ENCODE data around the gene BACH2. TPM values are rescaled to one million over a fixed set of nuclear protein-coding genes. Genes with fewer than 3 reads are reported as not detected.
"Not testable (repeated sequence)": the region's sequence is repeated elsewhere in the genome, so short reads cannot be mapped to it uniquely, and the experiment has no call there.

The BACH2 gene
- total RNA-seq, 2 experiments from 2014 or later: 30.3 to 31.1 TPM

- POLR2A ChIA-PET: interaction anchor here (0.9 to 1.5 kb wide), 3 partner anchors 11 to 237 kb away, joined by 3 to 4 read pairs (median 3); no protein-coding TSS in a partner anchor
- H3K4me1 Mint-ChIP-seq: peaks cover 46% of the 10 kb centered on the region
Observed at GRCh38 chr6:90177544-90178383, 118.9 kb downstream of the BACH2 start.

GRCh38 chr6:90175627-90176538 is 120.8 kb downstream of the BACH2 start:
- DNase-seq: peak; percentile 28

More at GRCh38 chr6:90177544-90178383, 118.9 kb downstream of the BACH2 start:
- H3K27ac Mint-ChIP-seq: peak overlapping the region; percentile 3
- no peak for DNase-seq
- CTCF ChIA-PET: interaction anchor here (0.7 to 7.0 kb wide), 7 partner anchors 8 to 301 kb away, joined by 3 to 46 read pairs (median 3); no protein-coding TSS in a partner anchor
- peaks cover 2% of the 10 kb centered on the region for H3K27me3 Mint-ChIP-seq
- peaks cover 3% of the 10 kb centered on the region for H3K36me3 Mint-ChIP-seq (ENCODE audit: low read depth)
- peak overlapping the region; percentile 3 for H3K4me3 Mint-ChIP-seq
- H3K9me3 Mint-ChIP-seq: no peaks in the 10 kb centered on the region

GRCh38 chr6:90173262-90173925 is 123.2 kb downstream of the BACH2 start:
- peaks cover 2% of the 10 kb centered on the region for H3K27me3 Mint-ChIP-seq
- ChIA-PET CTCF (interaction anchor here (0.8 kb wide), 1 partner anchor 233 kb away, joined by 3 read pairs; no protein-coding TSS in a partner anchor), POLR2A (no interaction called here)
- no peak overlapping the region for H3K4me3 Mint-ChIP-seq
- H3K9me3 Mint-ChIP-seq: no peaks in the 10 kb centered on the region
- no peak for DNase-seq
- peaks cover 44% of the 10 kb centered on the region for H3K4me1 Mint-ChIP-seq
- no peak overlapping the region for H3K27ac Mint-ChIP-seq
- H3K36me3 Mint-ChIP-seq (ENCODE audit: low read depth): peaks cover 14% of the 10 kb centered on the region

More at GRCh38 chr6:90175627-90176538, 120.8 kb downstream of the BACH2 start:
- peaks cover 2% of the 10 kb centered on the region for H3K27me3 Mint-ChIP-seq
- POLR2A ChIA-PET: interaction anchor here (0.9 kb wide), 1 partner anchor 19 kb away, joined by 3 read pairs; no protein-coding TSS in a partner anchor
- no peaks in the 10 kb centered on the region for H3K9me3 Mint-ChIP-seq
- no peak overlapping the region for H3K27ac Mint-ChIP-seq
- peaks cover 3% of the 10 kb centered on the region for H3K36me3 Mint-ChIP-seq (ENCODE audit: low read depth)
- peaks cover 46% of the 10 kb centered on the region for H3K4me1 Mint-ChIP-seq
- CTCF ChIA-PET: interaction anchor here (0.8 to 7.0 kb wide), 2 partner anchors 109 to 235 kb away, joined by 3 to 46 read pairs; no protein-coding TSS in a partner anchor
- no peak overlapping the region for H3K4me3 Mint-ChIP-seq

DNA sequence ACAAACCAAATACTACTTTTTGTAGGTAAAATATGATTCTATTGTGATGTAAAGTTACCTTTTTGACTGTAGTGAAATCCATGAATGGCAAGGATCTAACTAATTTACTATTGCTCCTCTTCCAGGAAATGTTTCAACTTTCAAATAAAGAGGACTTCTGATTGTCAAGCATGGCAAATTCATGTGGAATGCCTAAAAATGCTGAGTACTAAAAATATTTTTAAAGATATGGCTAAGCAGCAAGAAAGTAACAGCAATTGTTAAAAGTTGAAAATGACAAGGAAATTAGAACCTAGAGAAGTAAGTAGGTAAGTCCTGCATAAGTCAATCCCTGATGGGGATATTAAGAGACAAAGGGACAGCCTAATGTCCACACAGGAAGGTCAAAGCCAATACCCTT is 126.0 kb downstream of the BACH2 start:
- CTCF ChIA-PET: no interaction called here
- Mint-ChIP-seq H3K27ac (no peak overlapping the region), H3K4me1 (peaks cover 18% of the 10 kb centered on the region)

GRCh38 chr6:90169374-90169773 is 127.3 kb downstream of the BACH2 start:
- ChIA-PET POLR2A (interaction anchor here (0.6 kb wide), 1 partner anchor 1463 kb away, joined by 3 read pairs; no protein-coding TSS in a partner anchor), CTCF (no interaction called here)
- Mint-ChIP-seq H3K27me3 (no peaks in the 10 kb centered on the region), H3K4me3 (no peak overlapping the region), H3K36me3 (ENCODE audit: low read depth) (peaks cover 18% of the 10 kb centered on the region), H3K27ac (no peak overlapping the region), H3K9me3 (no peaks in the 10 kb centered on the region), H3K4me1 (peaks cover 12% of the 10 kb centered on the region)
- no peak for DNase-seq

More for the DNA sequence above, 126.0 kb downstream of the BACH2 start:
- DNase-seq: no peak
- Mint-ChIP-seq H3K27me3 (no peaks in the 10 kb centered on the region), H3K36me3 (ENCODE audit: low read depth) (peaks cover 14% of the 10 kb centered on the region), H3K9me3 (no peaks in the 10 kb centered on the region), H3K4me3 (no peak overlapping the region)
- POLR2A ChIA-PET: no interaction called here

GRCh38 chr6:90168693-90169131 is 127.9 kb downstream of the BACH2 start:
- CTCF ChIA-PET: no interaction called here

DNA sequence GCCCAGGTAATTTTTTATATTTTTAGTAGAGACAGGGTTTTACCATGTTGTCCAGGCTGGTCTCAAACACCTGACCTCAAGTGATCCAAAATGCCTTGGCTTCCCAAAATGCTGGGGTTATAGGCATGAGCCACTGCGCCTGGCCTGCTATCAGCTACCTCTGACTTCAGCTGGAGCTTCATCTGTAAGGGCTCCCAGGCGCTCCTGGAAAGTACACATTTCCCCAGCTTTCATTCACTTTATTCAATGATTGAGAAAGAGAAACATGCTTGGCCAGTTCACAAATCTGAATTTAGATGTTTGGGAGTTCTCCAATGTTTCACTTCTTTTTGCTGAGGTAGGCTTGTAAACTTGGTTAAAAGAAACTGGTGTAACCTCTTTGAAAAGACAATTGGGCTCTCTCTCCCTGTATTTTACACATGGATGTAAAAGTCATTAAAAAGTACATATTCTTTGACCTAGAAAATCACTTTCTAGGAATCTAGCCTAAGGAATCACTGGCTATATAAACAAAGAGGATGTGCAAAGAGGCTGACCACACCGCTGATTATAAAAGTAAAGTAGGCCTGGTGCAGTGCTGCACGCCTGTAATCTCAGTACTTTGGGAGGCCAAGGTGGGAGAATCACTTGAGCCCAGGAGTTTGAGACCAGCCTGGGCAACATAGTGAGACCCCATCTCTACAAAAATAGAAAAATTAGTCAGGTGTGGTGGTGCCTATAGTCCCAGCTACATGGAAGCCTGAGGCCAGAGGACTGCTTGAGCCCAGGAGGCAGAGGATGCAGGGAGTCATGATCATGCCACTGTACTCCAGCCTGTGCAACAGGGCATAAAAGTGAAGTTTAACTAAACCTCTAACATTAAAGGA is 128.9 kb downstream of the BACH2 start:
- Mint-ChIP-seq H3K27me3 (no peaks in the 10 kb centered on the region), H3K4me1 (peaks cover 9% of the 10 kb centered on the region), H3K36me3 (ENCODE audit: low read depth) (peaks cover 21% of the 10 kb centered on the region), H3K9me3 (peaks cover 2% of the 10 kb centered on the region), H3K4me3 (no peak overlapping the region), H3K27ac (no peak overlapping the region)
- ChIA-PET POLR2A (no interaction called here), CTCF (interaction anchor here (0.9 kb wide), 1 partner anchor 227 kb away, joined by 3 read pairs; no protein-coding TSS in a partner anchor)
- no peak for DNase-seq

More at GRCh38 chr6:90168693-90169131, 127.9 kb downstream of the BACH2 start:
- no peak for DNase-seq
- POLR2A ChIA-PET: no interaction called here
- Mint-ChIP-seq H3K4me1 (peaks cover 13% of the 10 kb centered on the region), H3K27ac (no peak overlapping the region), H3K4me3 (no peak overlapping the region), H3K36me3 (ENCODE audit: low read depth) (peaks cover 20% of the 10 kb centered on the region), H3K9me3 (peaks cover 1% of the 10 kb centered on the region), H3K27me3 (no peaks in the 10 kb centered on the region)

DNA sequence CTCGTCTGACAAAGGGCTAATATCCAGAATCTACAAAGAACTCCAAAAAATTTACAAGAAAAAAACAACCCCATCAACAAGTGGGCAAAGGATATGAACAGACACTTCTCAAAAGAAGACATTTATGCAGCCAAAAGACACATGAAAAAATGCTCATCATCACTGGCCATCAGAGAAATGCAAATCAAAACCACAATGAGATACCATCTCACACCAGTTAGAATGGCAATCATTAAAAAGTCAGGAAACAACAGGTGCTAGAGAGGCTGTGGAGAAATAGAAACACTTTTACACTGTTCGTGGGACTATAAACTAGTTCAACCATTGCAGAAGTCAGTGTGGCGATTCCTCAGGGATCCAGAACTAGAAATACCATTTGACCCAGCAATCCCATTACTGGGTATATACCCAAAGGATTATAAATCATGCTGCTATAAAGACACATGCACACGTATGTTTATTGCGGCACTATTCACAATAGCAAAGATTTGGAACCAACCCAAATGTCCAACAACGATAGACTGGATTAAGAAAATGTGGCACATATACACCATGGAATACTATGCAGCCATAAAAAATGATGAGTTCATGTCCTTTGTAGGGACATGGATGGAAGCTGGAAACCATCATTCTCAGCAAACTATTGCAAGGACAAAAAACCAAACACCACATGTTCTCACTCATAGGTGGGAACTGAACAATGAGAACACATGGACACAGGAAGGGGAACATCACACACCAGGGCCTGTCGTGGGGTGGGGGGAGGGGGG is 130.3 kb downstream of the BACH2 start:
- H3K27me3 Mint-ChIP-seq, H3K27ac Mint-ChIP-seq, DNase-seq, H3K4me3 Mint-ChIP-seq, H3K9me3 Mint-ChIP-seq, H3K4me1 Mint-ChIP-seq: not testable (repeated sequence)
- peaks cover 18% of the 10 kb centered on the region for H3K36me3 Mint-ChIP-seq (ENCODE audit: low read depth)
- ChIA-PET POLR2A (interaction anchor here (0.7 kb wide), 1 partner anchor 11 kb away, joined by 3 read pairs; no protein-coding TSS in a partner anchor), CTCF (interaction anchor here (0.9 kb wide), 1 partner anchor 226 kb away, joined by 3 read pairs; no protein-coding TSS in a partner anchor)

- Mint-ChIP-seq H3K27me3 (no peaks in the 10 kb centered on the region), H3K36me3 (ENCODE audit: low read depth) (peaks cover 7% of the 10 kb centered on the region), H3K4me3 (no peak overlapping the region), H3K9me3 (peaks cover 2% of the 10 kb centered on the region), H3K4me1 (peaks cover 3% of the 10 kb centered on the region), H3K27ac (no peak overlapping the region)
- CTCF ChIA-PET: interaction anchor here (2.0 kb wide), 1 partner anchor 222 kb away, joined by 5 read pairs; no protein-coding TSS in a partner anchor
- no peak for DNase-seq
- POLR2A ChIA-PET: no interaction called here
Observed at GRCh38 chr6:90162648-90163387, 133.8 kb downstream of the BACH2 start.

DNA sequence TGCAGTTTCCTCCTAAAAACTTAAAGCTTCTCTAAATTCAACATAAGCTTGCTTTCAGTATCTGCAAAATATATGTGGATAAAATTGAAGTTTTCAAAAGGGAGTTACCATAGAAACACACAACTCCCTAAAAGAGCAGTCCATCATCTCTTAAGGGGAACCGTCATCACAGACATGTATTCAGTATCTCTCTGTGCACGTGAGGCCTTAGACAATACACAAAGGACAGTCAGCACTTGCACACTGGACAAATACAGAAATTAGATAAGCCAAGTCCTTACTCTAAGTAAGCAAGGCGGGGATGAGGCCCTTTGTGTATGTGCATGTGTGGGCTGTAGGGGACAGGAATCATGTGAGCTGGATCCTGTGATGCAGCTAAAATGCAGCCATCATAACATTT is 136.6 kb downstream of the BACH2 start:
- ChIA-PET POLR2A (interaction anchor here (0.6 kb wide), 1 partner anchor 243 kb away, joined by 3 read pairs; no protein-coding TSS in a partner anchor), CTCF (interaction anchor here (0.8 to 1.4 kb wide), 2 partner anchors 16 to 219 kb away, joined by 3 to 4 read pairs; no protein-coding TSS in a partner anchor)
- Mint-ChIP-seq H3K4me3 (no peak overlapping the region), H3K27ac (no peak overlapping the region), H3K27me3 (no peaks in the 10 kb centered on the region), H3K36me3 (ENCODE audit: low read depth) (peaks cover 10% of the 10 kb centered on the region), H3K9me3 (peaks cover 2% of the 10 kb centered on the region), H3K4me1 (peaks cover 18% of the 10 kb centered on the region)
- DNase-seq: no peak

Measured in activated CD4-positive, alpha-beta memory T cell treated with anti-CD3 and anti-CD28 coated beads, Interleukin-2, amount 10 ng/mL, durations not matched to agents 7 days and 5 days (primary cell).